DND-41 (cell line): ENCODE results near the gene FBLN7.
A peak's percentile ranks its signal among the peaks of the same experiment; 100 is the strongest.

Experiments used
- ATAC-seq: fragments of 200-7000 bp; cut with Tn5 transposase; 3 replicates; pipeline ENCODE4 v1.9.1; 2021; ENCODE audit warnings: low read depth; ENCODE audit not compliant: insufficient read depth
- DNase-seq: peaks from one replicate; pipeline ENCODE4 v3.0.0-alpha.2; 2020
- H2AFZ ChIP-seq: 2 replicates; pipeline ENCODE4 v1.6.0; 2012; ENCODE audit warnings: low read depth, low read length
- H3K27ac ChIP-seq: 2 replicates; pipeline ENCODE4 v1.5.1; 2012; ENCODE audit warnings: low read length, inconsistent platforms
- H3K27me3 ChIP-seq: fragments of 200-600 bp; sonication (generic); 2 replicates; pipeline ENCODE4 v1.6.0; 2012; ENCODE audit warnings: low read length, mild to moderate bottlenecking, inconsistent platforms; ENCODE audit not compliant: insufficient read depth, poor library complexity
- H3K36me3 ChIP-seq: 2 replicates; pipeline ENCODE4 v1.5.1; 2012; ENCODE audit warnings: low read length, inconsistent platforms; ENCODE audit not compliant: insufficient read depth
- H3K4me1 ChIP-seq: 2 replicates; pipeline ENCODE4 v1.5.1; 2012; ENCODE audit warnings: mild to moderate bottlenecking, low read length; ENCODE audit not compliant: insufficient read depth
- H3K4me2 ChIP-seq: 2 replicates; pipeline ENCODE4 v1.6.0; 2012; ENCODE audit warnings: mild to moderate bottlenecking, moderate library complexity, low read length, inconsistent platforms; ENCODE audit not compliant: insufficient read depth
- H3K4me3 ChIP-seq, 2 experiments: fragments of 200-600 bp in 1 of 2; shearing (Covaris generic) in 1 of 2; 2 replicates each; pipeline ENCODE4 v1.5.1; 2012 to 2016; ENCODE audit warnings: inconsistent platforms in 2 of 2, low read length in 2 of 2, mild to moderate bottlenecking in 2 of 2, low read depth in 1 of 2, moderate library complexity in 1 of 2
- H3K79me2 ChIP-seq: 2 replicates; pipeline ENCODE4 v1.6.0; 2012; ENCODE audit warnings: low read length, inconsistent platforms; ENCODE audit not compliant: insufficient read depth
- H3K9ac ChIP-seq: 2 replicates; pipeline ENCODE4 v1.6.0; 2012; ENCODE audit warnings: low read depth, mild to moderate bottlenecking, inconsistent platforms, low read length, moderate library complexity
- H3K9me3 ChIP-seq: 2 replicates; pipeline ENCODE4 v1.5.1; 2012; ENCODE audit warnings: low read length, moderate library complexity, mild to moderate bottlenecking, inconsistent platforms; ENCODE audit not compliant: insufficient read depth, severe bottlenecking
- H4K20me1 ChIP-seq: 2 replicates; pipeline ENCODE4 v1.6.0; 2012; ENCODE audit warnings: low read length; ENCODE audit not compliant: insufficient read depth
- EZH2 ChIP-seq: IDR thresholded peaks from 3 replicates; pipeline ENCODE4 v1.6.1; 2012; ENCODE audit warnings: borderline replicate concordance, low read depth, mild to moderate bottlenecking, moderate library complexity, low read length, inconsistent platforms; ENCODE audit not compliant: severe bottlenecking
- TF ChIP-seq, protein P1 (sequence below): IDR thresholded peaks from 2 replicates; pipeline ENCODE4 v1.5.1; 2012; ENCODE audit warnings: borderline replicate concordance, low read length, moderate library complexity, mild to moderate bottlenecking; ENCODE audit not compliant: poor library complexity, severe bottlenecking; ENCODE audit errors: extremely low read depth

FBLN7 gene

DNA sequence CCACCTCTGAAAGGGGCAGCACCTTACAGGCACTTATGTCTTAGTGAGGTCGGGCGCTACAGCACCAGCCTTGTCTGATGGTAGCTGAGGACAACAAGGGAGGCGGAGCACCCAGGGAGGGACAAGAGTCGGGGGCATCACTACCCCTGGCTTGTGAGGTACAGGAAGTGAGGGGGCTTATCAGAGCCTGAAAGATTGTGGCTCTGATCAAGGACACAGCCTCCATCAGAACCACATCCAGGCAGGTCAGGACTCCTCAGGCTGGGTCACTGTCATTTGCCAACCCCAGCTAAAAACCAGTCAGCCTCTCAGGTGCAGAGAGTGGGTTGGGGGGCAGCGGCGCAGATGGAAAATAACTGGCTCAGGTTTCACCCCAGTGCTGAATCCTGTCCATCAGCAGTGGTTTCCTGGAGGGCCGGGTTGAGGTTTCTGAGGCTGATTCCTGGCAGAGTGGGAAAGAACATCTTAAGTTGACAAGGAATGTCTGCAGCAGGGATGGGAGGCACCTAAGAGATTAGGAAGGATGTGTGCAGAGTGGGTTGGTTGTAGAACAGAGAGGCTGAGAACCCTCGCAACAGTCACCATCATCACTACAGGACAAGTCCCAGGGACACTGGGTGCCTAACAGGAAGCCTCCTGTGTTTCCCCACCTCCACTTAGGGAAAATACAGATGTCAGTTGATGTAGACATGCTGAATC lies 45.3 kb downstream of the FBLN7 start:
- TF ChIP-seq, protein P1, sequence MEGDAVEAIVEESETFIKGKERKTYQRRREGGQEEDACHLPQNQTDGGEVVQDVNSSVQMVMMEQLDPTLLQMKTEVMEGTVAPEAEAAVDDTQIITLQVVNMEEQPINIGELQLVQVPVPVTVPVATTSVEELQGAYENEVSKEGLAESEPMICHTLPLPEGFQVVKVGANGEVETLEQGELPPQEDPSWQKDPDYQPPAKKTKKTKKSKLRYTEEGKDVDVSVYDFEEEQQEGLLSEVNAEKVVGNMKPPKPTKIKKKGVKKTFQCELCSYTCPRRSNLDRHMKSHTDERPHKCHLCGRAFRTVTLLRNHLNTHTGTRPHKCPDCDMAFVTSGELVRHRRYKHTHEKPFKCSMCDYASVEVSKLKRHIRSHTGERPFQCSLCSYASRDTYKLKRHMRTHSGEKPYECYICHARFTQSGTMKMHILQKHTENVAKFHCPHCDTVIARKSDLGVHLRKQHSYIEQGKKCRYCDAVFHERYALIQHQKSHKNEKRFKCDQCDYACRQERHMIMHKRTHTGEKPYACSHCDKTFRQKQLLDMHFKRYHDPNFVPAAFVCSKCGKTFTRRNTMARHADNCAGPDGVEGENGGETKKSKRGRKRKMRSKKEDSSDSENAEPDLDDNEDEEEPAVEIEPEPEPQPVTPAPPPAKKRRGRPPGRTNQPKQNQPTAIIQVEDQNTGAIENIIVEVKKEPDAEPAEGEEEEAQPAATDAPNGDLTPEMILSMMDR = no peak
- TF ChIP-seq EZH2 = no peak
- no peak overlapping the region for H2AFZ ChIP-seq
- no peak overlapping the region for H3K4me2 ChIP-seq
- no peak for DNase-seq
- peak overlapping the region; percentile 38; the same call in 1 of the 2 replicates for H3K27ac ChIP-seq
- no peaks in the 10 kb centered on the region for H3K79me2 ChIP-seq
- no peaks in the 10 kb centered on the region for H3K27me3 ChIP-seq
- no peak overlapping the region for H3K9ac ChIP-seq
- no peaks in the 10 kb centered on the region for H3K36me3 ChIP-seq
- ATAC-seq = no peak
- H4K20me1 ChIP-seq = no peaks in the 10 kb centered on the region
- no peak overlapping the region for H3K4me3 ChIP-seq
- no peaks in the 10 kb centered on the region for H3K9me3 ChIP-seq
- peaks cover 34% of the 10 kb centered on the region for H3K4me1 ChIP-seq

DNA sequence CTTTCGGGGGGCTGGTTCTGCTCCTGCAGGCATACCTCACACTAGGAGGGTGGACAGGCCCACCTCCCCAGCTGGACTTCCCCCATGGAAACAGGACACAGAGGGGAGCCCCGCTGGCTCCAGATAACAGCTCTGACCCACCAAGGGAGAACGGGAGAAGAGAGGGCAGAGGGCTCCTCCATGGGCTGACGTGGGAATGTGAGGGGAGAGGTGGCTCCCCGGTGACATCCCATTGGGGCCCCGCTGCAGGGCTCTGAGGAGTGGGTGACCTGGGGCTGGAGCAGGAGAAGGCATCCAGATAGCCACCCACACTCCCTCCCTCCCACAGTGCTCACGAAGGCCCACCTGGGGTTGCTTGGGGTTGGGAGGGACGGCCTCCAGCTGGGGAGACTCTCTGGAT lies 45.9 kb downstream of the FBLN7 start:
- Histone ChIP-seq H3K4me2 (no peak overlapping the region), H2AFZ (no peak overlapping the region)
- no peak for ATAC-seq

DNA sequence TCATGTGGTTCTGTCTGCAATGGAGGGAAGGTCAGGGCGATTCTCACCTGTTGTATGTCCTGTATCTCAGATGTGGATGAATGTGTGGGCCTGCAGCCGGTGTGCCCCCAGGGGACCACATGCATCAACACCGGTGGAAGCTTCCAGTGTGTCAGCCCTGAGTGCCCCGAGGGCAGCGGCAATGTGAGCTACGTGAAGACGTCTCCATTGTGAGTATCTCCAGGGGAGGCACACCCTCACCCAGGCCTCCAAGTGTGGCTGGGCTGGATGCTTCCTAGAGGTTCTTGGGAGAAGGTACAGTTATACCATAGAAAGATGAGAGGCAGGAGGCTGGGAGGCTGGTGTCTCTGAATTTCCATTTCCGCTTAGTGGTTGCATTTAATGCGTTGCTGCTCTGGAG lies 46.9 kb downstream of the FBLN7 start:
- H4K20me1 ChIP-seq = no peaks in the 10 kb centered on the region
- DNase-seq (no peak), ATAC-seq (no peak)
- no peak overlapping the region for H3K27ac ChIP-seq
- no peaks in the 10 kb centered on the region for H3K9me3 ChIP-seq
- H3K9ac ChIP-seq = no peak overlapping the region
- no peak overlapping the region for H3K4me3 ChIP-seq
- no peaks in the 10 kb centered on the region for H3K79me2 ChIP-seq
- H3K4me1 ChIP-seq = peaks cover 34% of the 10 kb centered on the region
- TF ChIP-seq, protein P1 = no peak
- TF ChIP-seq EZH2 = no peak
- no peaks in the 10 kb centered on the region for H3K27me3 ChIP-seq
- no peak overlapping the region for H3K4me2 ChIP-seq
- H2AFZ ChIP-seq = no peak overlapping the region
- H3K36me3 ChIP-seq = no peaks in the 10 kb centered on the region

More for the DNA sequence above, 45.9 kb downstream of the FBLN7 start:
- Histone ChIP-seq H3K4me3 (no peak overlapping the region), H3K79me2 (no peaks in the 10 kb centered on the region), H4K20me1 (no peaks in the 10 kb centered on the region), H3K9me3 (no peaks in the 10 kb centered on the region), H3K4me1 (peaks cover 34% of the 10 kb centered on the region), H3K27me3 (no peaks in the 10 kb centered on the region), H3K36me3 (no peaks in the 10 kb centered on the region), H3K27ac (no peak overlapping the region), H3K9ac (no peak overlapping the region)
- no peak for DNase-seq
- TF ChIP-seq, protein P1 = no peak
- no peak for TF ChIP-seq EZH2
